Measurements from ENCODE around the gene SP8. TPM values are rescaled to one million over a fixed set of nuclear protein-coding genes. Genes with fewer than 3 reads are reported as not detected.
A peak's percentile ranks its signal among the peaks of the same experiment; 100 is the strongest.

The SP8 gene
- total RNA-seq, 1 donor from 2014 or later = not detected

- DNase-seq (ENCODE audit: low read depth in 2 of 2) = no peak
These were observed 8.0 kb upstream of the SP8 start for GRCh38 chr7:20794676-20795075.

- DNase-seq (ENCODE audit: low read depth in 2 of 2) = no peak
These were observed 7.2 kb upstream of the SP8 start for GRCh38 chr7:20793694-20794394.

DNA sequence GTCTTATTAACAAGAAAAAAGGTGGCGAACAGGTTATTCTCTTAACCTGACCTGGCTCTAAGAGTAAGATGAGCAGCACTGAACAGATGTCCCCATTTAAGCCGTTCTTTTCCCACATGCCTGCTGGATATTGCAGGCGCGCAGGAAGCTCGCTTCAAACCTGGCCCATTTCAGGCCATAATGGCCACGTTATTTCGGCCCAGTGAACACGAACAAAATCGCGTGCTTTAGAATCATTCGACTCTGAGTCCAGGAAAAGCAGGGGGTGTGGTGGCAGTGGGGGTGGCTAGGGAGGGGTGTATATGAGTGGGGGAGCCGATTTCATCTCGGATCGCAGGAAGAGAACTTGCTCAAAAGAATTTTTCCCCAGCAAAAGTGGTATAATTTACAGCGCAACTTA is 6.6 kb upstream of the SP8 start:
- no peak for DNase-seq (ENCODE audit: low read depth in 2 of 2)

DNA sequence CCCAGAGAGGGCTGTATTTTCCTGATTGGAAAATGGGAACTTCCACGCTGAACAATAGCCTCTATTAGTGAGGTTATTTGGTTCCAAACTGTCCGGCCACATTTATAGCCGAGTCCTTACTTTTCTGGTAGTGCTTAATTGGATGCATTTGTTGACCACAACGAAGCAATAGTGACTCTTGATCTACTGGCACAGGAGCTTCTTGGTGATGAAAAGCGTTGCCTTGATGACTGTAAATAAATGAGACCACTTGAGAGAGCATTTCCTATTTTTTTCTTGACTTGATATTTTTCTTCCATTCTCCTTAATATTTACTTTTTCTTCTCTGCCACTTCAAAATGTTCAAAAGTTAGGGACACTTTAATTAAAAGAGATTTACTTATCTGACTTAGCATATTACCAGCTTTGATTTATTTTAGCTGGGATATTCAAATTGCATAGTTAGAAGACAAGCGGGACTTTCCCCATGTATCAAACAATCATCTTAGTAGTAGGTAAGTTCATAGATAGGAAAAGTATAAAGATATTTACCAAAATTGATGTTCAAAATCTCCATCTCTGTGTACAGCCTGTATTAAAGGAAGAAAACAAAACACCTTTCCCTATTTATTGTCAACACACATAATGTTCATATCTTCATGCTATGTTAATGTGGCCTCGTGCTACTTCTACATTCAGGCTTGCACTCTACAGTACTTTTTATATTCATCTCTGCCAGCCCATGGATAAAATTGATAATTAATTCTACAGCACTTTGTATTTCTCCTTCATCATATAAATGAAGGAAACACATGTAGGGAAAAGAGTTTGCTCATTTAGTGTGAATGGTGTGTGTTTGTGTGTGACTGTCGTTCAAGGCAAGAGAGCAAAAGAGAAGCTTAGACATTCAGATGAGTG is 5.1 kb upstream of the SP8 start:
- no peak for DNase-seq (ENCODE audit: low read depth in 2 of 2)

DNA sequence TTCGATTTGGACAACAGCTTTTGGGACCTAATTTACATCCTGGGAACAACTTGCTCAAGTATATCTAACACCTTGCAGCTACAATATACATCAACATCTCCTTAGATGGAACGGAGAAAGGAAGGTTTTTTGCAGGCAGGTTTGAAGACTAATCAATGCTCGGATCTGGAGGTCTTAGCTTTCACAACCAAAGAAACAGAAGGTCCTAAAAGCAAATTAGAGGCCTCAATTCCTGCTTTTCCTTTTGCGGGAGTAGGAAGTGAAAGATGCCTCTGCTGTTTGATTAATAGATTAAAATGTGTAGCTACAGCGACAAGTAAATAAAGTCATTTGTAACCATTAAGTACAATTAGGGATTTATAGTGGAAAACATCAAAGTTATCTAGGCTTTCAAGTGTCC is 3.7 kb upstream of the SP8 start:
- DNase-seq (ENCODE audit: low read depth in 2 of 2) = no peak

DNA sequence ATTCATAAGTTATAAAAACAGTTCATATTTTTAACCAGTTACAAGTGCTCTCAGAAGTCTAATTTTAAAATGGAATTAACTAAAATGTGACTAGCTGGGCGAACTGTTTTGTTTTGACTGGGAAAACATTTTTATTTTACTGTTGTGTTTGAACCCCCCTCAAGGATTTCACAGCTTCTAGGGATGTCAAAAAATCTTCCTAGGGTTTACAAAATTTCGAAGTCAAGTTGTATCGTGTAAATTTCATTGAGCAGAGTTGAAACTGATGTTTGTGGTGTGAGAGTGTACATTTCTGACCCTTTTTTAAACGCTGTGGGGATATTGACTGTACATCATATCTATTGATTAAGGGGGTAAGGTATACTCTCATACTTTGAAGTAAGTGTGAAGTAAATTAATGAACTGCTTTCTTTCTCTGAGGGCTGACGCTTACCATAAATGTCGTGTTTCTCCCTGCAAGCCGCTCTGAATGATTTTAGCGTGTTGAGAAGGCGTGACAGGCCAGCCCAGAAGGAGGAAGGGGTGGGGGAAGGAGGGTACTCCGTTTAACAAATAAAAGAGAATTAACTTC is 1.8 kb upstream of the SP8 start:
- no peak for DNase-seq (ENCODE audit: low read depth in 2 of 2)

DNA sequence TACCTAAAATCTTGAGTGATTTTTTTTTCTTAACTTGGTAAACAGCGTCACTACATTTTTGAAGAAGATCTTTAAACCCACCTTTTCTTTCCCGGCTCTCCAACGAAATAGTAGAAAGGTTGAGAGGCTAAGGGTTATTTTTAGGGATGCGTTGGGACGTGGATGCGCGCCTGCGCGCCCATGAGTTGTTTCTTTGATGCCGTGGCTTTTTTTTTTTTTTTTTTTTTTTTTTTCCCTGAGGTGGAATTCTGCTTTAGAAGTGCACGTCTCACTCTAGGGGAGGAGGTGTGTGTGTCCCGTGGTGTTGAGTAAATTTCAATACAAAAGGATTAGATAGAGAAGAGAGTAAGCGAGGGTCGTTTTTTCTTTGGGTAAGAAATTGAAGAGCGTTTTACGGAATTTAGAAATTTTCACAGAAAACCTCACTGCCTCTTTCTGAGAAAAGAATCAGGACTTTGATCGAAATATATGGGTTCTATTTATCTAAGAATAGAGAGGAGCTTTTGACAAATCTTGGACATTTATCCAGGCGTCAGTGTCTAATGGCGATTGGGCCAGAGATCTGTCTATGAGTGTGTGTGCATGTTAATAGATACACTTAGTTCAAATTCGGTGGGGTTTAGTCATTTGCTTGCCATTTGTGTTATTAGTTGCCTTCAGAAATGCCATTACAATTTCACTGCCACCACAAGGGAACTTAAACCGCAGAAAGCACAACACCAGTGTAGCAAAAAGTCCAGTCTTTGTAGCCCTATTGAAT is 1.2 kb upstream of the SP8 start:
- no peak for DNase-seq (ENCODE audit: low read depth in 2 of 2)

- DNase-seq (ENCODE audit: low read depth in 2 of 2) = no peak
These were observed 286 bp downstream of the SP8 start for GRCh38 chr7:20786421-20786778.

DNA sequence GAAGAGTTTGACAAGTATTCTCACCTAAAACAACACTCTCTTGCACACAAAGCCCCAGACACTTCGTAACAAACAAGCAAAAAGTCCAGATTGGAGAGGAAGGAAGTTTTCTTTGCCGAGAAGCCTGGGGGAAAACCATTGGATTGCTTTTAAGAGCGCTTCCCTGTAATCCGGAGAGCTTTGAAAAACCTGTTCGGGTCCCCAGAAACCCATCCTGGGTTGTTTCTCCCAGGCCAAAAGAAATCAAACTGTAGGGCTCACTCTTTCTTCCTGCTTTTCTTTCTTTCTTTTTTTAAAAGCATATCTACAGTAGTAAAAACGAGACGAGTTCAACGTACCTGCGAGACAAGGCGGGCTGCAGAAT is 655 bp downstream of the SP8 start:
- no peak for DNase-seq (ENCODE audit: low read depth in 2 of 2)

DNA sequence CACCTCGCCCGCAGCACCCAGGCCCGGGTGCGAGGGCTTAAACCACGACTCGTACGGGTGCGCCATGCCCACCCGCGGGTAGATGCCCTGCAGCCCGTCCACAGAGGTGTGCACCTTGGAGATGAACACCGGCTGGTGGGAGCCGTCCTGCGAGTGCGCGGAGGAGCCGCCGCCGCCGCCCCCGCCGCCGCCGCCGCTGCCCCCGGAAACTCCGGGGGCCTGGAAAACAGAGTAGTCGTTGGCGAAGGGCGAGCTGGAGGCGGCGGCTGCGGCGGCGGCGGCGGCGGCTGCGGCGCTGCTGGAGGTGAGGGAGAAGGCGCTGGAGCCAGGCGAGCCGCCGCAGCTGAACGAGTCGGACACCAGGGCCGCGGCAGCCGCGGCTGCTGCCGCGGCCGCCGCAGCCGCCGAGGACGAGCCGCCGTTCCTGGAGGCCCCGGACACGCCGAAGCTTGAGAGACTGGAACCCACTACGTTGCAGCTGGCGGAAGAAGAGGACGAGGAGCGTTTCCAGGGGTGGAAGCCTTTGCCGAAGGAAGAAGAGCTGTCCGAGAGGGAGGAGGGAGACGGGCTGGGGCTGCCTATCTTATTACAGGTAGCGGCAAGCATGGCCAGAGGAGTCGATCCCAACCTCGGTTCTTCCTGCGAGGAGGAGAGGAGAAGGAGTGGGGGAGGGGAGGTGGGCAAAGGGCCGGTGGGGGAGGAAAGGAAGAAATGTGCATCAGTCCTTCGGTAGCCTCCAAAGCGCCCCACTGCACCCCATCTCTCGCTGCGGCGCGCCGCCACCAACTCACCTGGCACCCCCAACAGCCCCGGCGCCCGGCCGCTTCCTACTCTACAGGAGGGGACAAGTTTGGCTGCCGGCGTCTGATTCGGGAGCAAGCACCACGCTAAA is 1.3 kb downstream of the SP8 start:
- no peak for DNase-seq (ENCODE audit: low read depth in 2 of 2)

DNA sequence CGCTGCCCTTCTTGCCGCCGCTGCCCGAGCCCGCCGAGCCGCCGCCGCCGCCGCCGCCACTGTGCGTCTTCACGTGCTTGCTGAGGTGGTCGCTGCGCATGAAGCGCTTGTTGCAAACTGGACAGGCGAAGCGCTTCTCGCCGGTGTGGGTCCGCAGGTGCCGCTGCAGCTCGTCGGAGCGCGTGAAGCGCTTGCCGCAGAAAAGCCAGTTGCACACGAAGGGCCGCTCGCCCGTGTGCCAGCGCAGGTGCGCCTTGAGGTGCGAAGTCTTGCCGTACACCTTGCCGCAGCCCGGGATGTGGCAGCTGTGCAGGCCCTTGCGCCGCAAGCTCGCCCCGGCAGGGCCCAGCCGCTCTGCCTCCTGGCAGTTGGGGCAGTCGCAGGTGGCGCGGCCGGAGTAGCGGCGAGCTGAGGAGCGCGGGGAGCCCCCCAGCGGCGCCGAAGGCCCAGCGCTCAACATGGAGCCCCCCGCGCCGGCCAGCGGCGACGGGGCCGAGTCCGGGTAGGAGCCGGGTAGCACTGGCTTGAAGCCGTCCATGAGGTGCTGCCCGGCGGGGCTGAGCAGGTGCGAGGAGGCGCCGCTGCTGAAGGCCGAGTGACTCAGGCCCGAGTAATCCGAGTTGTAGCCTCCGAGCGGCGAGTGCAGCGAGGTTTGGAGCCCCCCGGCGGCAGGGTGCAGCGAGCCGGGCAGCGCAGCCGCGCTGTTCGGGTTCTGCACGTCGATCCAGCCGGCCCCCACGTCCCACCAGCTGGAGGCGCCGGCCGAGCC is 2.1 kb downstream of the SP8 start:
- DNase-seq (ENCODE audit: low read depth in 2 of 2) = peak in 1 of 2 donors; percentile 33

DNA sequence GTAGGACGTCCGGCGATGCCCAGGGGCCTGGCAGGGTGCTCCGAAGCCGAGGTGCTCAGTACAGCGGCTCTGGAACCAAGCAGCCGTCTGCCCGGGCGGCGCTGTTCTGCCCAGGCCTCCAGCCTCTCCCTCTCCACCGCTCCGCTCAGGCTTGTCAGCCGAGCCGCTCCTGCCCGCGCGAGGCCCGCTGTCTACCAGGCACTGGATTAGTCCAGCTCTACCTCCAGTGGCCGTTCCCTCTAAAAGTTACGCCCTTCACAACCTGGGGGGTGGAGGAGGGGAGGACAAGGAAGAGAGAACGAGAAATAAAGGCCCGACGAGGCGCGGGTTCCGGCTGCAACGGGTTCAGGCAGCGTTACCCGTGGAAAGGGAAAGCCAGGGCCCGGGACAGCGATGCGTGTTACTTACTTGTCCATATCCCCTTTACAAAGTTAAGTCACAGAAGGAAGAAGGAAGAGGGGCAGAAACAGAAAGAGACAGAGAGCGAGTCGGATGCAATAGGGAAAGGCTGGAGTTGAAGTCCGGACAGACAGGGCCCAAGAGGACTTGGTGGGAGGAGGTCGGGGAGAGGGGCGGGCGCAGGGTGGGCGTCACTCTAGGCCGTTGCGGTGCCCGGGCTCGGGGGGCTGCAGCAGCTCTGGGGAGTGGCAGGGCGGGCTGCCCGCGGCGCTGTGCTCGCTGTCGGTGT is 2.8 kb downstream of the SP8 start:
- peak in 1 of 2 donors; percentile 51 for DNase-seq (ENCODE audit: low read depth in 2 of 2)

DNA sequence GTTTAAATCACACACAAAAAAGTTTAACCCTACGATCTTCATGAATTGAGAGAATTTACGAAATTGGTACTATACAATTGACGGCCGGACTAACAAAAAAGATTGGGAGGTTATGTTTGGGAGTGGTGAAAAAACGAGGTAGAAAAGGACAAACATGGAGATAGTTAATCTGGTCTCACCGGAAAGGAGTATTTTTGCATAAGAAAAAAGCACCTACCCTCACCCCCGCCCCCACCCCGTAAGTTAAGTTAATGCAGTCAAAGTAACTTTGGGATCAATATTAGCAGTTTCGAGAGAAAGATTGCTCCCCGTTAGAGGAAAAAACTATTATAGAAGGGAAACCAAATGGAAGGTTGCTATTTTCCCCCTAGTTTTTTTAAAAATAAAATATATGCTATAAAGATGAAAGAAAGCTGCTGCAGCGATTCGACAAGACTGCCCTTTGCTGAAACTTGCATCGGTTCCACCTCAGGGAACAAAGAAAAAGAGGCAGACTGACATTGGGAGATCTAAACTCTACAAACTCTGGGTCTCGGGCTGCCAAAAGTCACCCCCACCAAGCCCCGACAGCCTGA is 3.5 kb downstream of the SP8 start:
- no peak for DNase-seq (ENCODE audit: low read depth in 2 of 2)

- no peak for DNase-seq (ENCODE audit: low read depth in 2 of 2)
These were observed 7.6 kb downstream of the SP8 start for GRCh38 chr7:20779041-20779440.

DNA sequence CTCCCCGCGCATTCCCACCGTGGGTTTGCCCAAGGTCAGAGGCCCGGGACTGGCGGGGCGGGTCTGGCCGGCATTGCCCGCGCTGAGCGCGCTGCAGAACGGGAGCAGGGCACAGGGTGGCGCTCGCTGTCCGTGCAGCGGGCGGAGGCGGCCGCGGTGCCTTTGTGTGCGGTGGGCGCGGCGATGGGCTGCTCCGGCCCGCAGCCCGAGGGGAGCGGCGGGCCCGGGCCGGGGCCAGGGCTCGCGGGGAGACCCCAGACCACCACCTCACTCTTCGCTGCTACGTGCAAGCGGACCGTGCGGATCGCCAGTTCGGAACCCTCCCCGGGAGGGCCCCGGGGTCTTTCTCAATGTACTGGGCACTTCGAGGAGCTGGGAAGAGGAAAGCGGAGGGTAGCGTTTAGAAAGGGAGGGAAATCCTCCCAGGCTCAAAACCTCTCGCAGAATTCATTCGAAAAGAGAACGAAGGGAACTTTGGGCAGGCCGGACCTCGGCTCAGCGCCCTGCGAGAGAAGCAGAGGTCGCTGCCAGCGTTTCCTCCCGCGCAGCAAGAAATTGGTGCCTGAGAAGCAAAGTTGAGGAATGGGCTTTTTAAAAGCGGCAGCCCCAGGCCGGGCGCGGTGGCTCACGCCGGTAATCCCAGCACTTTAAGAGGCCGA is 8.5 kb downstream of the SP8 start:
- DNase-seq (ENCODE audit: low read depth in 2 of 2) = peak in 1 of 2 donors; percentile 48

GRCh38 chr7:20777377-20778062 is 9.2 kb downstream of the SP8 start:
- DNase-seq (ENCODE audit: low read depth in 2 of 2) = no peak

DNA sequence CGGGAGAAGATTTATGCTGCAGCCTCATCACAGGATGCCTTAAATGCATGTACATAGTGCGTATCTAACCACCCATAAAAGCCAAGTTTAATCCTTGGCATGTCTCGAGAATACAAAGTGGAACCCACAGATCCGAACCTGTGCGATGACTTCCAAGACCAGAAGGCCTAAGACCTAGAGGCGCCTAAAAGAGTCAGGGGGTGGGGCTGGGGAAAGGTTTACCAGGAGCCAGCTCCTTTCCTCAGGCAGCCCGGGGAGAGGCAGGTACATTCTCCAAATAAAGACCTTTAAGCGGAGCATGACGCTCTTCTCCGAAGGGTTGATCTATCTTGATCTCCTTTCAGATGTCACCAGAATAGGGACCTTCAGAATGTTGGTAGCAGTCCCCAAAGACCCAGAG is 9.7 kb downstream of the SP8 start:
- DNase-seq (ENCODE audit: low read depth in 2 of 2) = no peak
